ENCODE data around the gene SUSD4. TPM values are rescaled to one million over a fixed set of nuclear protein-coding genes. Genes with fewer than 3 reads are reported as not detected.
"Not testable (repeated sequence)": the region's sequence is repeated elsewhere in the genome, so short reads cannot be mapped to it uniquely, and the experiment has no call there.

SUSD4 gene
- total RNA-seq, 1 experiment from 2014 or later: 2.3 TPM

DNA sequence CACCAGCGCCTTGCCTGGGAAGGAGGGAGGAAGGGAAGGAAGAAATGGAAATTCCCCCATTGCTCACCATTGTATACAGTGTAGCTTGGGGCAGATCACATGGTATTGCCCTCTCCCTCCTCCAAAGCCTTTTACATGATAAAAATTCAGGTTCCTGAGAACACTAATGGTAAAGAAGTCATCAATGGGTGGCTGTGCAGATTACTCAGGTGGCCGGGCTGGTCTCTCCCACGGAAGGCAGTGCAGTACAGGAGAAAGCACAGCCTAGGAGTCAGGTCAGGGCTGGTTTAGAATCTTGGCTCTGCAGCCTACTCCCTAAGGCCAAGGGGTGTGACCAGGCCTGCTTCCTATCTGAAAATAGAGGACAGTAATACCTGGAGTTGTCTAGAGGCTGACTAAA is 107.9 kb downstream of the SUSD4 start:
- peaks cover 32% of the 10 kb centered on the region for H3K4me1 Mint-ChIP-seq (ENCODE audit: insufficient read depth, unreplicated experiment)
- CTCF ChIA-PET: interaction anchor here (0.6 to 5.4 kb wide), 11 partner anchors 44 to 821 kb away, joined by 3 to 55 read pairs (median 4); no protein-coding TSS in a partner anchor
- H3K27me3 Mint-ChIP-seq (ENCODE audit: insufficient read depth, unreplicated experiment): no peaks in the 10 kb centered on the region
- H3K4me3 Mint-ChIP-seq (ENCODE audit: unreplicated experiment): no peak overlapping the region
- intact Hi-C loops (cut with micrococcal nuclease): loop anchor here (10.0 kb wide), 1 partner anchor 441 kb away; the partner anchor contains the start of gene DISP1
- POLR2A ChIA-PET: interaction anchor here (0.7 to 1.3 kb wide), 4 partner anchors 10 to 171 kb away, joined by 3 to 4 read pairs (median 4); no protein-coding TSS in a partner anchor
- no peaks in the 10 kb centered on the region for H3K9me3 Mint-ChIP-seq (ENCODE audit: unreplicated experiment)
- no TSS peak for BruUV-seq (replicated peaks)
- peak; percentile 73 for DNase-seq (ENCODE audit: unreplicated experiment)
- H3K27ac Mint-ChIP-seq (ENCODE audit: low read depth, unreplicated experiment): no peak overlapping the region
- TF ChIP-seq, protein P1, sequence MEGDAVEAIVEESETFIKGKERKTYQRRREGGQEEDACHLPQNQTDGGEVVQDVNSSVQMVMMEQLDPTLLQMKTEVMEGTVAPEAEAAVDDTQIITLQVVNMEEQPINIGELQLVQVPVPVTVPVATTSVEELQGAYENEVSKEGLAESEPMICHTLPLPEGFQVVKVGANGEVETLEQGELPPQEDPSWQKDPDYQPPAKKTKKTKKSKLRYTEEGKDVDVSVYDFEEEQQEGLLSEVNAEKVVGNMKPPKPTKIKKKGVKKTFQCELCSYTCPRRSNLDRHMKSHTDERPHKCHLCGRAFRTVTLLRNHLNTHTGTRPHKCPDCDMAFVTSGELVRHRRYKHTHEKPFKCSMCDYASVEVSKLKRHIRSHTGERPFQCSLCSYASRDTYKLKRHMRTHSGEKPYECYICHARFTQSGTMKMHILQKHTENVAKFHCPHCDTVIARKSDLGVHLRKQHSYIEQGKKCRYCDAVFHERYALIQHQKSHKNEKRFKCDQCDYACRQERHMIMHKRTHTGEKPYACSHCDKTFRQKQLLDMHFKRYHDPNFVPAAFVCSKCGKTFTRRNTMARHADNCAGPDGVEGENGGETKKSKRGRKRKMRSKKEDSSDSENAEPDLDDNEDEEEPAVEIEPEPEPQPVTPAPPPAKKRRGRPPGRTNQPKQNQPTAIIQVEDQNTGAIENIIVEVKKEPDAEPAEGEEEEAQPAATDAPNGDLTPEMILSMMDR (IDR thresholded peaks at IDR 0.05; ENCODE audit: unreplicated experiment): no peak
- peaks cover 5% of the 10 kb centered on the region for H3K36me3 Mint-ChIP-seq (ENCODE audit: insufficient read depth, unreplicated experiment)

DNA sequence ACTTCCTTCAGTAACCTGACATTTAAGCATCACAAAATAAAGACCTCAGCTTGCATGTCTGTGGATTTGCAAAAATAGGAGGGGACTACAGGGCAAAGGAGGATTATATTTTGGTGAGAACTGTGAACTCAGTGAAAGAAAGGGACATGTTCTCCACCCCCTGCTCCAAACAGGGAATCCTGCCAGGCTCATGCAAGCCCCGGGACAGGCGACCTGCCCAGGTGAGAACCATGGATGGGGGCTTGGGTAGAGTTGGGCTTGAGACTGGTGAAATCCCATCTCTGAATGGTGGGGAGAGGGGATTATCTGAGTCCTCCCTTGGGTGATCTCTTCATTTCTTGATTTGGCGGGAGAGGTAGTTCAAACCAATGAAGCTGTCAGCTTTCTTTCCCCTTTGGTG is 110.1 kb downstream of the SUSD4 start:
- DNase-seq (ENCODE audit: unreplicated experiment): no peak
- Mint-ChIP-seq H3K27ac (ENCODE audit: low read depth, unreplicated experiment) (no peak overlapping the region), H3K36me3 (ENCODE audit: insufficient read depth, unreplicated experiment) (no peaks in the 10 kb centered on the region), H3K4me3 (ENCODE audit: unreplicated experiment) (no peak overlapping the region), H3K27me3 (ENCODE audit: insufficient read depth, unreplicated experiment) (no peaks in the 10 kb centered on the region), H3K4me1 (ENCODE audit: insufficient read depth, unreplicated experiment) (peaks cover 35% of the 10 kb centered on the region), H3K9me3 (ENCODE audit: unreplicated experiment) (no peaks in the 10 kb centered on the region)
- no TSS peak for BruUV-seq (replicated peaks)
- intact Hi-C loops (cut with micrococcal nuclease): loop anchor here (10.0 kb wide), 1 partner anchor 439 kb away; the partner anchor contains the start of gene DISP1
- ChIA-PET CTCF (interaction anchor here (1.0 to 5.4 kb wide), 2 partner anchors 24 to 119 kb away, joined by 3 to 55 read pairs; no protein-coding TSS in a partner anchor), POLR2A (interaction anchor here (0.9 to 1.3 kb wide), 2 partner anchors 73 to 119 kb away, joined by 3 read pairs; no protein-coding TSS in a partner anchor)
- TF ChIP-seq, protein P1 (IDR thresholded peaks at IDR 0.05; ENCODE audit: unreplicated experiment): no peak

DNA sequence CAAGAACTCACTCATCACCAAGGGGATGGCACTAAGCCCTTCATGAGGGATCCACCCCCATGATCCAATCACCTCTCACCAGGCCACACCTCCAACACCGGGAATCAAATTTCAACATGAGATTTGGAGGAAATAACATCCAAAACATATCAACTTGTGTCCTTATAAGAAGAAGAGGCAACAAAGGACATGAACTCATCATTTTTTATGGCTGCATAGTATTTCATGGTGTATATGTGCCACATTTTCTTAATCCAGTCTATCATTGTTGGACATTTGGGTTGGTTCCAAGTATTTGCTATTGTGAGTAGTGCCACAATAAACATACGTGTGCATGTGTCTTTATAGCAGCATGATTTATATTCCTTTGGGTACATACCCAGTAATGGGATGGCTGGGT is 112.6 kb downstream of the SUSD4 start:
- DNase-seq (ENCODE audit: unreplicated experiment); H3K4me3 Mint-ChIP-seq (ENCODE audit: unreplicated experiment); H3K9me3 Mint-ChIP-seq (ENCODE audit: unreplicated experiment); H3K27ac Mint-ChIP-seq (ENCODE audit: low read depth, unreplicated experiment); H3K27me3 Mint-ChIP-seq (ENCODE audit: insufficient read depth, unreplicated experiment); H3K36me3 Mint-ChIP-seq (ENCODE audit: insufficient read depth, unreplicated experiment); BruUV-seq (replicated peaks): not testable (repeated sequence)
- ChIA-PET CTCF (interaction anchor here (1.2 to 3.0 kb wide), 4 partner anchors 76 to 128 kb away, joined by 4 to 18 read pairs (median 14); no protein-coding TSS in a partner anchor), POLR2A (interaction anchor here (0.9 to 2.3 kb wide), 6 partner anchors 10 to 206 kb away, joined by 3 to 19 read pairs (median 6); no protein-coding TSS in a partner anchor)
- peaks cover 22% of the 10 kb centered on the region for H3K4me1 Mint-ChIP-seq (ENCODE audit: insufficient read depth, unreplicated experiment)
- intact Hi-C loops (cut with micrococcal nuclease): loop anchor here (10.0 kb wide), 1 partner anchor 437 kb away; the partner anchor contains the start of gene DISP1

DNA sequence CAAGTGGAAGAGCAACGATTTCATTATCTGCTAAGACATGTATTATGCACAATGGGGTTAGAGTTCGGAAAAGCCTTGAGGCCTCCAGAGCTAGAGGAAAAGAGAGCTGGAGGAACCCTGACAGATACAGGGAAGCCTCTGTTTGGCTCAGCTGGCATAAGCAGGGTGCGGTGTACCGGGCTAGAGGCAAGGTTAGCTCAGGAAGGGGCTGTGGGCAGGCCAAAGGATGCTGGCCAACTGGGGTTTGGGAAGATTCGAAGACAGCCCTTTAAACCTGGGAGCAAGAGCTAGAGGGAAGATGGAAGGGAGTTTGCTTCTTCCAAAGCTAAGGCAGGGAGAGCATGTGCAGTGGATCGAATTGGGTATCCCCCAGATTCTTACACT is 113.4 kb downstream of the SUSD4 start:
- BruUV-seq (replicated peaks): no TSS peak
- peaks cover 14% of the 10 kb centered on the region for H3K4me1 Mint-ChIP-seq (ENCODE audit: insufficient read depth, unreplicated experiment)
- H3K36me3 Mint-ChIP-seq (ENCODE audit: insufficient read depth, unreplicated experiment): no peaks in the 10 kb centered on the region
- H3K27me3 Mint-ChIP-seq (ENCODE audit: insufficient read depth, unreplicated experiment): no peaks in the 10 kb centered on the region
- no peak overlapping the region for H3K27ac Mint-ChIP-seq (ENCODE audit: low read depth, unreplicated experiment)
- ChIA-PET CTCF (interaction anchor here (0.7 to 3.0 kb wide), 14 partner anchors 10 to 433 kb away, joined by 3 to 18 read pairs (median 4); no protein-coding TSS in a partner anchor), POLR2A (interaction anchor here (0.6 to 2.5 kb wide), 25 partner anchors 10 to 1171 kb away, joined by 3 to 19 read pairs (median 5); no protein-coding TSS in a partner anchor)
- DNase-seq (ENCODE audit: unreplicated experiment): no peak
- TF ChIP-seq, protein P1 (IDR thresholded peaks at IDR 0.05; ENCODE audit: unreplicated experiment): no peak
- intact Hi-C loops (cut with micrococcal nuclease): loop anchor here (10.0 kb wide), 1 partner anchor 436 kb away; the partner anchor contains the start of gene DISP1
- no peak overlapping the region for H3K4me3 Mint-ChIP-seq (ENCODE audit: unreplicated experiment)
- no peaks in the 10 kb centered on the region for H3K9me3 Mint-ChIP-seq (ENCODE audit: unreplicated experiment)
